GM12865 (cell line): ENCODE measurements around the gene ZSWIM1.
"Not testable (repeated sequence)": the region's sequence is repeated elsewhere in the genome, so short reads cannot be mapped to it uniquely, and the experiment has no call there.

Experiments
- DNase-seq: peaks from one replicate; pipeline ENCODE4 v3.0.0; 2010; ENCODE audit warnings: low read depth
- H3K4me3 ChIP-seq: 2 replicates; pipeline ENCODE4 v1.5.1; 2011; ENCODE audit warnings: mild to moderate bottlenecking, low read depth, low read length, control low read depth
- TF ChIP-seq, protein P1 (sequence below): IDR thresholded peaks from 2 replicates; pipeline ENCODE4 v1.5.1; 2011; ENCODE audit warnings: low read length, control low read depth, low read depth, inconsistent platforms; ENCODE audit not compliant: insufficient read depth; ENCODE audit errors: missing control alignments

Gene ZSWIM1

DNA sequence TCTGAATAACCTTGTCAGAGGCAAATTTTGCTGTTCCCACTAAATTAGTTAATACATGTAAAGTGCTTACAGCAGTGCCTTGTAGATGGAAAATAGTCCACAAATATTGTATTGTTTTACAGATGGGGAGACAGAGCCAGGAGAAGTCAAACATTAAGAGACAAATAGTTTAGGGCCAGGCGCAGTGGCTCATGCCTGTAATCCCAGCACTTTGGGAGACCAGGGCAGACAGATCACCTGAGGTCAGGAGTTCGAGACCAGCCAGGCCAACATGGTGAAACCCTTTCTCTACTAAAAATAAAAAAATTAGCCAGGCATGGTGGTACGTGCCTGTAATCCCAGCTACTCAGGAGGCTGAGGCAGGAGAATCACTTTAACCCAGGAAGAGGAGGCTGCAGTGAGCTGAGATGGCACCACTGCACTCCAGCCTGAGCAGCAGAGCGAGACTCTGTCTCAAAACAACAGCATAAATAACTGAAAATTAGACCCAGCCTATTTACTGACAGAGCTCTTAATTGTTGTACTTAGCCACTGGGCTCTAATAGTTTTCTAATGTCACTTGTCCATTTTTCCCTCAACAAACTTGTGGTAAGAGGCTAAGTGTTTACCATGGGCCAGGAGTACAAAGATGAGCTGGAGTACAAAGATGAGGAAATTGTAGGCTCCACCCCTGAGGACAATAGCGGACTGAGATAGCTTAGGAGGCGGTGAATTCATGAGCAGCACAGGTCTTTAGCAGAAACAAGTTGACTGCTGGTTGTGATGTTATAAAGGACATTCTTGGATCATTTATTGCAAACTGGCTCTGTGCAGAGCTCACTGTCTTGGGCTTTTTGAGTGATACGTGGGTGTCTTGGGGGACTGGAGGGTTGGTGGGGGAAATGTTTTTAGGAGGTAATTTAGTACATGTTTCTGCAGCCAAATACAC lies 17.2 kb upstream of the ZSWIM1 start:
- no peak overlapping the region for H3K4me3 ChIP-seq
- no peak for DNase-seq
- TF ChIP-seq, protein P1, sequence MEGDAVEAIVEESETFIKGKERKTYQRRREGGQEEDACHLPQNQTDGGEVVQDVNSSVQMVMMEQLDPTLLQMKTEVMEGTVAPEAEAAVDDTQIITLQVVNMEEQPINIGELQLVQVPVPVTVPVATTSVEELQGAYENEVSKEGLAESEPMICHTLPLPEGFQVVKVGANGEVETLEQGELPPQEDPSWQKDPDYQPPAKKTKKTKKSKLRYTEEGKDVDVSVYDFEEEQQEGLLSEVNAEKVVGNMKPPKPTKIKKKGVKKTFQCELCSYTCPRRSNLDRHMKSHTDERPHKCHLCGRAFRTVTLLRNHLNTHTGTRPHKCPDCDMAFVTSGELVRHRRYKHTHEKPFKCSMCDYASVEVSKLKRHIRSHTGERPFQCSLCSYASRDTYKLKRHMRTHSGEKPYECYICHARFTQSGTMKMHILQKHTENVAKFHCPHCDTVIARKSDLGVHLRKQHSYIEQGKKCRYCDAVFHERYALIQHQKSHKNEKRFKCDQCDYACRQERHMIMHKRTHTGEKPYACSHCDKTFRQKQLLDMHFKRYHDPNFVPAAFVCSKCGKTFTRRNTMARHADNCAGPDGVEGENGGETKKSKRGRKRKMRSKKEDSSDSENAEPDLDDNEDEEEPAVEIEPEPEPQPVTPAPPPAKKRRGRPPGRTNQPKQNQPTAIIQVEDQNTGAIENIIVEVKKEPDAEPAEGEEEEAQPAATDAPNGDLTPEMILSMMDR, result no peak

DNA sequence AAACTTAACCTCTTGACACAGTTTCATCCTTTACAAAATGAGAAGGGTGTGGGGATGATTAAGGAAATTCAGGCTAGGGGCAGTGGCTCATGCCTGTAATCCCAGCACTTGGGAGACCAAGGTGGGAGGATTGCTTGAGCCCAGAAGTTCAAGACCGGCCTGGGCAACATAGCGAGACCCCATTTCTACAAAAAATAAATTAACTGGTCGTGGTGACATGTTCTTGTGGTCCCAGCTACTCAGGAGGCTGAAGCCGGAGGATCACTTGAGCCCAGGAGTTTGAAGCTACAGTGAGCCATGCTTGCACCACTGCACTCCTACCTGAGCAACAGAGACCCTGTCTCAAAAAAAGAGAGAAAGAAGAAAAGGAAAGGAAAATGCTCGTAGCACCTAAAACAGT lies 14.6 kb upstream of the ZSWIM1 start:
- no peak for DNase-seq
- TF ChIP-seq, protein P1, result no peak
- no peak overlapping the region for H3K4me3 ChIP-seq

DNA sequence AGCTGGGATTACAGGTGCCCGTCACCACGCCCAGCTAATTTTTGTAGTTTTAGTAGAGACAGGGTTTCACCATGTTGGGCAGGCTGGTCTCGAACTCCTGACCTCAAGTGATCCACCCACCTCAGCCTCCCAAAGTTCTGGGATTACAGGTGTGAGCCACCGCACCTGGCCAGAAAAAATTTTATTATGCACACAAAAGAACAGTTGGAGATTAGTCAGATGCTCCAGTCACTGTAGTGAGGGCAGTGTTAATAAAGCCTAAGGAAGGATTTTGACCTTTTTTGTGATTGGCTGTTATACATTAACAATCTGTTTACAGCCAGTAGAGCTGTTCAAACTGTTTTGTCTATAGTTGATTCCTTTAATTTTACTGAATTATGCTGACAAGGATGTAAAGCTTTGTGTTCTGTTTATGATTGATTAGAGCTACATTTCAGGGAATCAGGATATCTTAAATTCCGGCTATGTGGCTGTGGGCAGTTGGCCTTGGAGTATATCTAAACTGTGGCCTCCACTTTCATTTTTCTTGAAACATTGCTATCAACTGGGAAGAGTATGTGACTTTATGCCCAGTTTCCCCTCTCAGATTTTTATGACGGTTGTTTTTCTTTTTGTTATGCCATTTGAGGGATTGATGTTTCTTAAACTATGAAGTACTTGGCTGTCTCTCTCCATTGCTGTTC lies 13.8 kb upstream of the ZSWIM1 start:
- DNase-seq, result no peak
- no peak overlapping the region for H3K4me3 ChIP-seq
- TF ChIP-seq, protein P1, result no peak

DNA sequence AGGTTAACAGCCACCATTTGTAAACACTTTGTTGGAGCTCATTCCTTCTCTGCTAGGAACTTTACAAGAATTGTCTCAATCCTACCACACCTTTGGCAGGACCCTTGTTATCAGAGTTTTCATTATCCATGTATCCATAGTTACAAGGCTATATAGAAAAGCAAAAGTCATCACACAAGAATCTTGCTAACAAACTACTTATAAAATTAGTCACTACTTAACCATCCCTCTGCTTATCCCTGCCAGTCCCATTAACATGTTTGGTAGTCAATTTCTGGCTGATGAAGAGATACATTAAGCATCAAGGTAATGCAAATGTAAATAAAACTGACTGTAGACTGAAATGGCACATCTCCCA lies 13.2 kb upstream of the ZSWIM1 start:
- H3K4me3 ChIP-seq, result no peak overlapping the region
- TF ChIP-seq, protein P1, result no peak
- no peak for DNase-seq

DNA sequence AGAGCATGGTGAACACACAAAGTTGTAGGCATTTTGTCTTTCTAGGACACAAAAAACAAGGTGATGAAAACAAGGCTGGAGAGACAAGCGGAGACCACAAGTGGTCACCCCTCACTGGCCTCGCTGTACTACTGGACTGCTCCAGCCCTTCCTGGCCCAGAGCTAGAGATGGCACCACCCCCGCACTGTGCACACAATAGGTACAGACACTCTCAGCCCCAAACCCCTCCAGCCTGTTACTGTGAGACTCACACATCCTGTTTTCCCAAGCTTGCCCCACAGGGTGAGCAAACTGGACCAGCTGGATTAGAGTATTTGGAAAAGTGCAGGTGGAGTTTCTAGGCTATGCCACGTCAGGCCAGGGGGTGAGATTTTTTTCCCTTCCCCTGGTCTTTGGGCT lies 8.4 kb upstream of the ZSWIM1 start:
- TF ChIP-seq, protein P1, result no peak
- no peak overlapping the region for H3K4me3 ChIP-seq
- no peak for DNase-seq

DNA sequence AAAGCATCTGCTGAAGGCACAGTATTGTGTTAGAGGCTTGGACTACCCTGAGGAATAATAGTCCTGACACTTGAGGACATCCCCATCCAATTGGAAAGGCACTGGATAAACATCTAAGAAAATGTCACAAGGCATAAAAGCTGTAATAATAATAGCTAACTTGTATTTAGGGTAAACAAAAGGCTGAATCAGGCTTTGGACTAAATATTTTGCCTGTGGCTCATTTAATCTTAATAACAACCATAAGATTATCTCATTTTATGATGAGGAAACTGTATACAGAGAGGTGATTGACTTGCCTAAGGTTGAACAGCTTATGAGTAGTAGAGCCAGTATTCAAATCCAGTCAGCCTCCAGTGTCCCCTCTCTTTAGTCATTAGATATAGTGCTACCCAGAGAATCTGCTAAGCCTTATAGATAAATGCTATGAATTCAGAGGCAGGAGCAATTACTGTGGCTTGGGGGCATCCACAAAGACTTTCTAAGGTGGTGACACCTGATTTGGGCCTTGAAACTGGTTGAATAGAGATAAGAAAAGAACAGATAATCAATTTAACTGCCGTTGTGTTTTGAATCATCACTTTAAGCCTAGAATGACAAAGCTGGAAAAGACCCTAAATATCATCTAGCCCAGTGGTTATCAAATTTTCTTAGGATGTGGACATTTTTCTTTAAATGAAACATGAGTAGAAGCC lies 7.5 kb upstream of the ZSWIM1 start:
- DNase-seq, result no peak
- H3K4me3 ChIP-seq, result no peak overlapping the region
- TF ChIP-seq, protein P1, result no peak

DNA sequence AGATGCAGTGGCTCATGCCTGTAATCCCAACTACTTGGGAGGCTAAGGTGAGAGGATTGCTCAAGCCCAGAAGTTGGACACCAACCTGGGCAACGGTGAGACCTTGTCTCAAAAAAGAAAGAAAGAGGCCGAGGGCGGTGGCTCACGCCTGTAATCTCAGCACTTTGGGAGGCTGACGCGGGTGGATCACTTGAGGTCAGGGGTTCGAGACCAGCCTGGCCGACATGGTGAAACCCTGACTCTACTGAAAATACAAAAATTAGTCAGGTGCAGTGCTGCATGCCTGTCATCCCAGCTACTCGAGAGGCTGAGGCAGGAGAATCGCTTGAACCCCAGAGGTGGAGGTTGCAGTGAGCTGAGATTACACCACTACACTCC lies 6.9 kb upstream of the ZSWIM1 start:
- H3K4me3 ChIP-seq, DNase-seq: not testable (repeated sequence)
